ENCODE measurements around the gene CST4.
"Not testable (repeated sequence)": the region's sequence is repeated elsewhere in the genome, so short reads cannot be mapped to it uniquely, and the experiment has no call there.

CST4 gene

GRCh38 chr20:23640671-23641667 lies 47.9 kb downstream of the CST4 start:
- no peak for DNase-seq (ENCODE audit: low read depth in 2 of 2)

- DNase-seq (ENCODE audit: low read depth in 2 of 2) = no peak
Measured at GRCh38 chr20:23640018-23640601, 48.7 kb downstream of the CST4 start.

GRCh38 chr20:23639490-23639958 lies 49.3 kb downstream of the CST4 start:
- DNase-seq (ENCODE audit: low read depth in 2 of 2) = no peak

GRCh38 chr20:23638309-23638708 lies 50.5 kb downstream of the CST4 start:
- no peak for DNase-seq (ENCODE audit: low read depth in 2 of 2)

GRCh38 chr20:23637282-23638221 lies 51.3 kb downstream of the CST4 start, which contains the start of gene CST3:
Gene CST3 (minus strand): TSS chr20:23637955. CDS start chr20:23637862, 93 bp downstream.
- no peak for DNase-seq (ENCODE audit: low read depth in 2 of 2)

GRCh38 chr20:23636908-23637281 lies 51.9 kb downstream of the CST4 start:
- no peak for DNase-seq (ENCODE audit: low read depth in 2 of 2)

GRCh38 chr20:23636182-23636907 lies 52.5 kb downstream of the CST4 start:
- no peak for DNase-seq (ENCODE audit: low read depth in 2 of 2)

GRCh38 chr20:23635768-23636090 lies 53.1 kb downstream of the CST4 start:
- DNase-seq (ENCODE audit: low read depth in 2 of 2) = not testable (repeated sequence)

Data from stimulated activated CD8-positive, alpha-beta memory T cell treated with anti-CD3 and anti-CD28 coated beads, Interleukin-2, amount 100 ng/mL, for 1 hour (primary cell).